Subcutaneous adipose tissue (tissue), 4 donors: Measurements from ENCODE around the gene ZDHHC8. TPM values are rescaled to one million over a fixed set of nuclear protein-coding genes. Genes with fewer than 3 reads are reported as not detected.

Source experiments
- CTCF ChIP-seq: fragments of 450-650 bp; IDR thresholded peaks from one replicate; pipeline ENCODE4 v1.5.1; 2016; ENCODE audit warnings: low read depth, mild to moderate bottlenecking, control low read depth, antibody characterized with exemption, moderate library complexity
- total RNA-seq, 4 donors: library from RNA; depleted of rRNA; stranded (reverse); fragments of >200 nt; gene quantifications; one replicate each; pipeline ENCODE4 v1.1.0, GENCODE V29; 2016

ZDHHC8 gene
- total RNA-seq, 4 donors from 2014 or later, result 7.0 to 32.2 (median 11.0) TPM

GRCh38 chr22:20174785-20175596, 43.4 kb downstream of the ZDHHC8 start:
- TF ChIP-seq CTCF, result no peak

GRCh38 chr22:20175597-20175900, 43.9 kb downstream of the ZDHHC8 start:
- no peak for TF ChIP-seq CTCF

DNA sequence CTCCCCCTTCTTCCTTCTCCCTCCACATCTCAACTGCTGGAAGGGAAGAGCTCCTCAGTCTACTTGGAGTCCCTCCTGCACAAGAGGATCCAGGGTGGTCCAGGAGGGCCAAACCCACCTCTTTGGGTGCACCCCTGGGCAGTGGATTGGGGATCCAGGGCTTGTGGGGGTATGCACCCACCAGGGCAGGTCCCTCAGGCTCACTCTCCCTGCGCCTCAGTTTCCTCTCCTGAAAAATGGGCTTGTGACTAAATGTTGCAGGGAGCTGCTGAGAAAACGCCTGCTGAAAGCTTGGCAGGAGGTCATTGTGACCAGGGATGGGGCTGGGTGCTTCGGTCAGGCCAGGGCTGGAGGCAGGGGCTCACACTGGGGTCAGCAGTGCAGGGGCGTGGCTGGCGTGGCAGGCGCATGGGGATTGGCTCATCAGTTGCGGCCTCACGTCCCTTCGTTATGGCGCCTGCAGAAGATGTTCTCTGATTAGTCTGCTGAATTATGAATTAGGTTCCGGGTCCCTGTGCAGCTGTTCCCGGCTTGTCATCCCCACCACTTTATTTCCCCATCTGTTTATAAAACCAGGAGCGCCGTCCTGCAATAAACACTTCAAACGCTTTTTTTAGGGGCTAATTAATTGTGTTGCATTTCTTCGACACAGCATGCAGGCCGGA, 44.9 kb downstream of the ZDHHC8 start:
- TF ChIP-seq CTCF, result no peak

GRCh38 chr22:20177217-20177911, 45.8 kb downstream of the ZDHHC8 start:
- TF ChIP-seq CTCF, result no peak

DNA sequence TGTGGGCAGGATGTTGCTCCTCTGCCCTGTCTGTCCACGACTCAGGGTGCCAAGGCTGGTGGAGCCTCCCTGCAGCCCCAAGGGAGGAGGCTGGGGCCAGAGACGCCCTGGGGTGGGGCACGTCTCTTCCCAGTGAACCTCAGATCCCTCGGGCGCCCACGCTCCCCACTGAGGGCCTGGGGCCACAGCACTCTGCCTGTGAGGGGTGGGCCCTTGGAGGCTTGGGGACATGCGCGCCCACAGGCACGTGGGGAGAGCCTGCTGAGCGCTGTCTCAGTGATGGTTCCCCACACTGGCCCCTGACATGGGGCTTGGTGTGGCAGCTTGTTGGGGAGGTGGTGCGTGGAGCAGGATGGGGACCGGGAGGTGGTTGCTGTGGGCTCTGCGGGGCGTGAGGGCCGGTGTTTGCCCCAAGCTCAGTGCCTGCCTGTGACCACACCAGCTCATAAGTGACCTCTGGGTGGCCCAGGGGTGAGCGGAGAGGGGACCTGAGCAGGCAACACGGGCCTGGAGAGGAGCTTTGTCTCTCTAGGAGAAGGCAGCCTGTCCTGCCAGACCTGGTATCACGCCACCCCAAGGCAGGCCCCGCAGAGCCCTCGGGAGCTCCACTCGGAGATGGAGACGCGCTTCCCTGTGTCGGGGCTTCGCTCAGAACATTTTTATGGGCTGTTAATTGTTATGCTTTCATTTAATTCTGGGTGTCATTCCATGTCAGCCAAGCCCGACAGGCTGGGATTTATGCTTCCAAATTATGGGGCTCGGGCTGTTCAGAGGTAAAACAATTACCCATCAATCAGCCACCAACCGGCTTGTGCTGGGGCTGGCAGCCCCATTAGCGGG, 46.7 kb downstream of the ZDHHC8 start:
- no peak for TF ChIP-seq CTCF

GRCh38 chr22:20178915-20179227, 47.3 kb downstream of the ZDHHC8 start:
- TF ChIP-seq CTCF, result no peak
